Prostate gland (tissue), 2 donors: ENCODE data around the gene SPRR2A.

Experiments used
- CTCF ChIP-seq, 4 experiments: fragments of 200-600 bp in 2 of 4; fragments of 450-650 bp in 2 of 4; sonication (generic) in 2 of 4; IDR thresholded peaks; 1 replicate in 3 of 4; 2 replicates in 1 of 4; pipeline ENCODE4 v1.5.1; 2016 to 2019; ENCODE audit warnings: antibody characterized with exemption in 4 of 4, mild to moderate bottlenecking in 2 of 4, moderate library complexity in 2 of 4
- POLR2A ChIP-seq: fragments of 450-650 bp; IDR thresholded peaks from one replicate; pipeline ENCODE4 v1.6.1; 2016; ENCODE audit warnings: antibody characterized with exemption, mild to moderate bottlenecking
- POLR2AphosphoS5 ChIP-seq: sonication (generic); formaldehyde crosslinking; IDR thresholded peaks from one replicate; pipeline ENCODE4 v1.6.1; 2017; ENCODE audit warnings: antibody characterized with exemption

GRCh38 chr1:153058826-153059784, 1.8 kb upstream of the SPRR2A start:
- no peak for TF ChIP-seq CTCF (IDR thresholded peaks at IDR 0.05)
- TF ChIP-seq POLR2A: no peak
- TF ChIP-seq POLR2AphosphoS5: no peak
